Hippocampal formation (tissue), 2 donors: ENCODE results near the gene CRKL.
"Not testable (repeated sequence)": the region's sequence is repeated elsewhere in the genome, so short reads cannot be mapped to it uniquely, and the experiment has no call there.

Source experiments
- DNase-seq, 2 donors: peaks; one replicate each; lab custom pipeline; 2025; lab: John Stamatoyannopoulos, UW

Gene CRKL

DNA sequence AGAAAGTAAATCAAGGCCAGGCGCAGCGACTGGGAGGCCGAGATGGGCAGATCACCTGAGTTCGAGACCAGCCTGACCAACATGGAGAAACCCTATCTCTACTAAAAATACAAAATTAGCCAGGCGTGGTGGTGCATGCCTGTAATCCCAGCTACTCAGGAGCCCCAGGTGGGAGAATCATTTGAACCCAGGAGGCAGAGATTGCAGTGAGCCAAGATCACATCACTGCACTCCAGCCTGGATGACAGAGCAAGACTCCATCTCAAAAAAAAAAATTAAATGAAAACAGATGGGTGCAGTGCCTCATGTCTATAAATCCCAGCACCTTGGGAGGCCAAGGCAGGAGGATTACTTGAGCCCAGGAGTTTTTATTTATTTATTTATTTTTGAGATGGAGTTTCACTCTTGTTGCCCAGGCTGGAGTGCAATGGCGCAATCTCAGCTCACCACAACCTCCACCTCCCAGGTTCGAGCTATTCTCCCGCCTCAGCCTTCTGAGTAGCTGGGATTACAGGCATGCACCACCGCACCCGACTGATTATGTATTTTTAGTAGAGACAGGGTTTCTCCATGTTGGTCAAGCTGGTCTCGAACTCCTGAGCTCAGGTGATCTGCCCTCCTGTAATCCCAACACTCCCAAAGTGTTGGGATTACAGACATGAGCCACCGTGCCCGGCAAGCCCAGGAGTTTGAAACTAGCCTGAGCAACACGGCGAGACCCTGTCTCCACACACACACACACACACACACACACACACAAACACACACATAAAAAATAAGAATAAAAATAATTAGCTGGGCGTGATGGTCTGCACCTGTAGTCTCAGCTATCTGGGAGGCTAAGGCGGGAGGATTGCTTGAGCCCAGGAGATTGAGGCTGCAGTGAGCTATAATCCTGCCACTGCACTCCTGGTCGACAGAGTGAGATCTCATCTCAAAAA lies 15.8 kb upstream of the CRKL start:
- DNase-seq = not testable (repeated sequence)

DNA sequence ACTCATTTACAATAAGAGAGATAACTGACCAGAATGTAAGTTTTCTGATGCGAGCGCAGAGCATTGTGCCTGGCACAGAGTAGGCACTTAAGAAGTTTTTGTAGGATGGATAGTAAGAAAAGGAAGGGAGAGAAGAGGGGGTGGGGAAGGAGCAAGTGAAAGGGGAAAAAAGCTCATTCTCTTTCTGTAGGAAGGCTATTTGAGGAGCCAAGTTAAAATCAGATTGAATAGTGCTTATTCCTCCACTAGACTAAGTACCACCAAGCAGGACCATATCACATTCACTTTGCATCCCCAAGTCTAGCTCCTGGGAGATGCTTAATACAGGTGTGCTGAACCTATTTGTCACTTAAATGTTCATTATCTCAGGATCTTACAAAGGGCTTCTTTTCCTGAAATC lies 14.1 kb upstream of the CRKL start:
- DNase-seq = no peak

- DNase-seq = no peak
These were observed 12.9 kb upstream of the CRKL start for GRCh38 chr22:20904008-20904979.

GRCh38 chr22:20904980-20905355 lies 12.2 kb upstream of the CRKL start:
- no peak for DNase-seq

GRCh38 chr22:20905415-20906386 lies 11.5 kb upstream of the CRKL start:
- no peak for DNase-seq

- DNase-seq = no peak
These were observed 10.8 kb upstream of the CRKL start for GRCh38 chr22:20906387-20906767.

DNA sequence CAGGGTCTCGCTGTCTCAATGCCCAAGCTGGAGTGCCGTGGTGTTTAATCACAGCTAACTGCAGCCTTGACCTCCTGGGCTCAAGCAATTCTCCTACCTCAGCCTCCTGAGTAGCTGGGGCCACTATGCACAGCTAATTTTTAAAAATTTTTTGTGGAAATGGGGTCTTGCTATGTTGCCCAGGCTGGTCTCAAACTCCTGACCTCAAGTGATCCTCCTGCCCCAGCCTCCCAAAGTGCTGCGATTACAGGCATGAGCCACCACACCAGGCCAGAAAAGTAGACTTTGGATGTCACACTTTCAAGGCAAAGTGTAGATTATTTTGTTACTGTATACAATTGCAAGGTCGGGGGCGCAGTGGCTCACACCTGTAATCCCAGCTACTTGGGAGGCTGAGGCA lies 8.5 kb upstream of the CRKL start:
- not testable (repeated sequence) for DNase-seq

DNA sequence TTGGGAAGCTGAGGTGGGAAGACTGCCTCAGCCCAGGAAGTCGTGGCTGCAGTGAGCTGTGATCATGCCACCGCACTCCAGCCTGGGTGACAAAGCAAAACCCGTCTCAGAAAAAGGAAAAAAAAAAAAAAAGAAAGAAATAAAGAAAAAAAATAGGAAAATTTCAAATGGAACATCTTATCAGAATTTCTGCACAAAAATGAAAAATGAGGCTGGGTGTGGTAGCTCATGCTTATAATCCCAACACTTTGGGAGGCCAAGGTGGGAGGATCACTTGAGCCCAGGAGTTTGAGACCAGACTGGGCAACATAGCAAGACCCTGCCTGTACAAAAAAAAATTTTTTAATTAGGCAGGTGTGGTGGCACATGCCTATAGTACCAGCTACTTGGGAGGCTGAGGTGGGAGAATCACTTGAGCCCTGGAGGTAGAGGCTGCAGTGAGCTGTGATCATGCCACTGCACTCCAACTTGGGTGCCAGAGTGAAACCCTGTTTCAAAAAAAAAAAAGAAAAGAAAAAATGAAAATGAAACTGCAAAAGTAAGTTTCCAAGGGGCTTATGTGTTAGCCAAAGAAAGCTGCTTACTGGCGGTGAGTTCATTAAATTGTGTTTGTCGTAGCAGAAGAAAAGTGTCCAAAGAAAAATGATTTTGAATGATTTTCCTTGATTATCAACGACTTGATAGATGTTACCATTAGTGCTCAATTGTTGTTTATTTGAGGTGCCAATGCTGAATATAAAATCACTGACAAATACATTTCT lies 7.5 kb upstream of the CRKL start:
- DNase-seq = no peak

- DNase-seq = no peak
These were observed 4.7 kb upstream of the CRKL start for GRCh38 chr22:20912494-20912893.

DNA sequence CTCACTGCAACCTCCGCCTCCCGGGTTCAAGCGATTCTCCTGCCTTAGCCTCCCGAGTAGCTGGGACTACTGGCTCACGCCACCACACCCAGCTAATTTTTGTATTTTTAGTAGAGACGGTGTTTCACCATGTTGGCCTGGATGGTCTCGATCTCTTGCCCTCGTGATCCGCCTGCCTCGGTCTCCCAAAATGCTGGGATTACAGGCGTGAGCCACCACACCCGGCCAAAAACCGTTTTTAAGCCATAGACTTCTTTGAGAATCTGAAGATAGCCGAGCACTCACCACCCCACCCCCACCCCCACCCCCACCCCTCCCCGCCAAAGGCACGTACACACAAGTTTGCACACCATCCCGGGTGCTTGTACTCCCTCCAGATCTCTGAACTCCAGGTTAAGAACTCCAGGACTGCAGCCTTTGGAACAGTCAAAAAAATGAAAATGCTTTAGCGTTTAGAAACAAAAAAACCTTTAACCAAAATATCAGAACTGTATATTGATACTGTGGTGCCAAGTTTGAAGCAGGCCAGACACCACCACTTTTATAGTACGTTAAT lies 1.5 kb downstream of the CRKL start:
- DNase-seq = no peak

- no peak for DNase-seq
These were observed 2.5 kb downstream of the CRKL start for GRCh38 chr22:20919718-20920117.

GRCh38 chr22:20920881-20921203 lies 3.6 kb downstream of the CRKL start:
- DNase-seq = no peak

DNA sequence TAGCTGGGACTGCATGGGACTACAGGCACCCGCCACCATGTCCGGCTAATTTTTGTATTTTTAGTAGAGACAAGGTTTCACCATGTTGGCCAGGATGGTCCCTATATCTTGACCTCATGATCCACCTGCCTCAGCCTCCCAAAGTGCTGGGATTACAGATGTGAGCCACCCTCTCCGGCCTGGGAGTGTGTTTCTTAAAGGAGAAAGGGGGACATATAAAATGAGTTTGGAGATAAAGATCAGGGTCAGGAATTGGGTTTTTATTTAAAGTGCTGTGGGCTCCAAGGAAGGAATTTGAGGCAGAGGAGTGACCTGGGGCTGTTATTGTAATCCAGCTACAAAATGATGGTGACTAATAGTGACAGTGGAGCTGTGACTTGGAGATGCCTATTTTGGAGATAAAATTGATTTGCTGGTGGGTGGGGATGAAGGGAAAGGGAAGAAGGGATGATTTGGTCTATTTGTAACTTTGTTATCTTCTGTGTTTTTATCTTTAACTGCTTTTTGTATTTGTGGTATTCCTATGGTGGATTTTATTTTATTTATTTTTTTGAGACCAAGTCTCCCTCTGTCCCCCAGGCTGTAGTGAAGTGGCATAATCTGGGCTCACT lies 5.0 kb downstream of the CRKL start:
- no peak for DNase-seq

DNA sequence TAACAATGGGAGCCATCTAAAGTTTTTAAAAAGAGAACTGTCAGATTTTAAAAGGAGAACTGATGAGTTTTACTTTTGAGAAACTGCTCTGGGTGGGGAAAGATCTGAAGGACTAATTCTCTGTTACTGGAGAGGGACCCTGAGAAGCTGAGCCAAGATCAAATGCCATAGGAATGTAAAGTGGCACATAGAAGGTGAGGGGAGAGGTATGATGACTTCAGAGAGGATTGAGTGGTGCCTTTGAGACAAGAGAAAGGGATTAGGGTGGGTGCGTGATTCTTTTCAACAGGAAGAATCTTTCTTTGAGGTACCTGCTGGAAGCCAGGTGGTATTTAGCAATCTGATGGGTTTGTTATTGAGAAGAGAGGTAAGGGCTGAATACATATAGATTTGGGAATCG lies 9.0 kb downstream of the CRKL start:
- no peak for DNase-seq

DNA sequence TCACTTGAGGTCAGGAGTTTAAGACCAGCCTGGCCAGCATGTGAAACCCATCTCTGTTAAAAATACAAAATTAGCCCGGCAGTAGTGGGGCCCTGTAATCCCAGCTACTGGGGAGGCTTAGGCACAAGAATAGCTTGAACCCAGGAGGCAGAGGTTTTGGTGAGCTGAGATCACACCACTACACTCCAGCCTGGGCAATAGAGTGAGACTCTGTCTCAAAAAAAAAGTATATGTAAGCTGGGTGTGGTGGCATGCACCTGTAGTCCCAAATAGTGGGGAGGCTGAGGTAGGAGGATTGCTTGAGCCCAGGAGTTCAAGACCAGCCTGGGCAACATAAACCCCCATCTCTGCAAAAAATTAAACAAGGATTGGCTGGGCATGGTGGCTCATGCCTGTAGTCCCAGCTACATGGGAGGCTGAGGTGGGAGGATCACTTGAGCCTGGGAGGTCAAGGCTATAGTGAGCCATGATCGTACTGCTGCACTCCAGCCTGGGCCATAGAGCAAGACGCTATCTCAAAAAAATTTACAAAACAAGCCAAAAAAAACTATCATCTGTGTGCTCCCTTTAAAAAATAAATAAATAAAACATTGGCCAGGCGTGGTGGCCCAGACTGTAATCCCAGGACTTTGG lies 10.8 kb downstream of the CRKL start:
- DNase-seq = no peak

DNA sequence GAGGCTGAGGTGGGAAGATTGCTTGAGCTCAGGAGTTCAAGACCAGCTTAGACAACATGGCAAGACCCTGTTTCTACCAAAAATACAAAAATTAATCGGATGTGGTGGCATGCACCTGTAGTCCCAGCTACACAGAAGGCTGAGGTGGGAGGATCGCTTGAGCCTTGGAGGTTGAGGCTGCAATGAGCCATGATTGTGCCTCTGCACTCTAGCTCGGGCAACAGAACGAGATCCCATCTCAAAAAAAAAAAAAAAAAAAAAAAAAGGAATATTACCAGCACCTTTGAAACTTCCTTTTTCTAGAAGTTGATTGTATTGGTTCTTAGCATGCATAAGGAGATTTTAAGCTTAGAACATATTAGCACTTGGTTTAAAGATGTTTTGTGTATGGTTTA lies 11.4 kb downstream of the CRKL start:
- no peak for DNase-seq

DNA sequence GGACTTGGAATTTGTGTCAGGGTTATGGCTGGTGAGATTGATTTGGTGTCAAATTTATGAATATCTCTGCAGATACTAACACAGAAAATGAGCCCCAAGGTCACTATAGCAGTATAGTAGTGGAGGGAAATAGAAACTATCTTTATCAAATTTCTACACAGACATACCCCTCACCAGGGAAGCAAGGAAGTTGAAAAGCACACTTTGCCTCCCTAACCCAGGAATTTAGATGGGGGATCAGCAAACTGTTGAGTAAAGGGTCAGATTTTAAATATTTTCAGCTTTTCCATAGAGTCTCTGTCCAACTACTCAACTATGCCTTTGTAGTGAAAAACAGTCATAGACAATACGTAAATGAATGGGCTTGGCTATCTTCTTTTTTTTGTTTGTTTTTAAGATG lies 12.8 kb downstream of the CRKL start:
- no peak for DNase-seq

- not testable (repeated sequence) for DNase-seq
These were observed 13.2 kb downstream of the CRKL start for GRCh38 chr22:20930435-20930834.

- DNase-seq = no peak
These were observed 14.0 kb downstream of the CRKL start for GRCh38 chr22:20931126-20931654.
